NCI-H1417 treated with DMSO at 0.1 percent for 48 hours (cell line): ENCODE results near the gene KLF11.

Source experiments
- DNase-seq: peaks from one replicate; lab custom pipeline; 2025; lab: John Stamatoyannopoulos, UW

The KLF11 gene

DNA sequence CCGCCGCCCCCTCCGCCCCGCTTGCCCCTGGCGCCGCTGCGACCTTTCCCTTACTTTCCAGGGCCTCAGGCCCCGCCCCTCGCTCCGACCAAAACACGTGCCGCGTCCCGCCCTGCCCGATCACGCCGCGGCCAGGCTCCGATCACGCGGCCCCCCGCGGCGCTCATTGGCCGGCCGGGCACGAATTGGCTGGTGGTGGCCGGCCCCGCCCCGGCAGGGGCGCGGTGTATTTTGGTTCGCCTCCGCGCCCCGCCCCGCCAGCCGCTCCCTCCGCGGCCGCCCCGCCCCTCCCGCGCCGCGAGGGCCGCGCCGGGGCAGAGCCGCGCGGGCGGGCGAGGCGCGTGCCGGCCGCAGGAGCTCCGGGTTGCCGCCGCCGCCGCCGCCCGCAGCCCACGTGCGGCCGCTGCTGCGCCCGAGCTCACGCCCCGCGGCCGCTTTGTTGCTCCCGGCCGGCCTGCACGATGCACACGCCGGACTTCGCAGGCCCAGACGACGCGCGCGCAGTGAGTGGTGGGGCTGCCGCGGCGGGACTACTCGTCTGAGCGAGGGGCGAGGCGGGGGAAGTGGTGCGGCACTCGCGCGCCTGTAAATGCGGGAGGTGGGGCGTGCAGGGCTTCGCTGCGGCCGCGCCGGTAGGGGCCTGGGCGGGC is at the start of gene KLF11:
TSS of gene KLF11 (plus strand) at position 295 of the 650 bp plus-strand sequence. CDS start at position 462, 167 bp downstream.
- peak; percentile 76 for DNase-seq

DNA sequence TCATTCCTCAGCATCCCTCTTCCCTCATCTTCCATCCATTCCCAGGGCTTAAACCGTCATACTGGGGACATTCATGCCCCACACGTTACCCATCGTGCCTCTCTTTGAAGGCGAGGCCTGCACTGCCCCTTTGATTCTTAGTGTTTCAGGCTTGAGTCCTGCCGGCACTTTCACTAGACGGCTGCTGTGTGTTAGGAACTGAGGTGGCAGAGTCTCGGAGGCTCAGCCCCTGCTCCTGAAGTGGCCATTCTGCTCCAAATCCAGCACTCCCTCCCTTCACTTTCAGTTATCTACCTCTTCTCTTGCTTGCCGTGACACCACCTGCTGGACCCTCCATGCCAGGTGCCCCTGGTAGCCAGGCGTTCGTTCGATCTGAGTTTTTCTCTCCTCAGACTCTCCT is 48.9 kb upstream of the KLF11 start:
- no peak for DNase-seq

DNA sequence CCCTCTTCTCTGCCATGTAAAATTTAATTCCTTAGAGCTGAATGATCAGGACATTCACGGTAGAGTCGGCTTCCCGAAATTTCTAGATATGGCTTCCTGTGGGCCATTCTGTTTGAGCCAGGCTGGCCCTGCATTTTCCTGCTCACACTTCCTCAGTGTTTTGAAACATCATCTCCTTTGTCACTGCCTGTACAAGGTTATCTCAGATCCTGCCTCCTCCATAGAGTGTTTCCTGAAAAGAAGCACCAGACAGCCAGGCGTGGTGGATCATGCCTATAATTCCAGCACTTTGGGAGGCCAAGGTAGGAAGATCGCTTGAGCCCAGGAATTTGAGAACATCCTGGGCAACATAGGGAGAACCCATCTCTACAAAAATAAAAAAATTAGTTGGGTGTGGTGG is 48.3 kb upstream of the KLF11 start:
- no peak for DNase-seq

DNA sequence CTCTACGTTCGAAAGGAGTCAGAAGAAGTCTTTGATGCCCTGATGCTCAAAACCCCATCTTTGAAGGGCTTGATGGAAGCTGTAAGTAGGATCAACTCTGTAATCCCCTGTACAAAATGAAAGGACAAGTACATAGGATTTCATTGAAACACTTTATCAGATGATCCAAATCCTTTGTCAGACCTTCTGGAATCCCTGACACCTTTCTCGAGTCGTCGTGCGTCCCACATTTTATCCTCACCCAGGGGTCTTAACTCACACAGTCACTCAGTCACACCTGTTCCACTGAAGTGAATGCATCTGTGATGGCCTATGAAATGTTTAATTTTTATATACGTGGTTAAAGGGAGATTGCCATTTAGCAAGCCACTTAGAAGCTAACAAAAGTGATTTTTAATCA is 47.0 kb upstream of the KLF11 start:
- DNase-seq, result no peak

DNA sequence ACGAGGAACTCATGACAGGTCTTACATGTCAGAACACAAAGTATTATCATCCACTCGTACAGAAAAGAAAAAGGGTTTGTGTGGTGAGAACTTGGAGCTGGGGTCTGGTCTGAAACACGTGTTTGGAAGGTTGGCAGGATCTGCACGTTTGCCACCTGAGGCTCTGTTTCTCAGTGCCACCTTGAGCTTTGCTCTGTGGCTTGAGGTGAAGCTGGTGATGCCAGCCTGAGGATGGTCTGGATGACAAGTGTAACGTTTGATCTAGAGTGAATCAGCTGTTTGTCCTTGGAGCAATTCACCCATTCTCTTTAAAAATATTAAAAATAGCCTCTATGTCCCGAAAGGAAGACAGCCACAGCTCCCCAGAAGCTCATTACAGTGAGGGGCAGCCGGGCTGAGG is 45.4 kb upstream of the KLF11 start:
- no peak for DNase-seq

DNA sequence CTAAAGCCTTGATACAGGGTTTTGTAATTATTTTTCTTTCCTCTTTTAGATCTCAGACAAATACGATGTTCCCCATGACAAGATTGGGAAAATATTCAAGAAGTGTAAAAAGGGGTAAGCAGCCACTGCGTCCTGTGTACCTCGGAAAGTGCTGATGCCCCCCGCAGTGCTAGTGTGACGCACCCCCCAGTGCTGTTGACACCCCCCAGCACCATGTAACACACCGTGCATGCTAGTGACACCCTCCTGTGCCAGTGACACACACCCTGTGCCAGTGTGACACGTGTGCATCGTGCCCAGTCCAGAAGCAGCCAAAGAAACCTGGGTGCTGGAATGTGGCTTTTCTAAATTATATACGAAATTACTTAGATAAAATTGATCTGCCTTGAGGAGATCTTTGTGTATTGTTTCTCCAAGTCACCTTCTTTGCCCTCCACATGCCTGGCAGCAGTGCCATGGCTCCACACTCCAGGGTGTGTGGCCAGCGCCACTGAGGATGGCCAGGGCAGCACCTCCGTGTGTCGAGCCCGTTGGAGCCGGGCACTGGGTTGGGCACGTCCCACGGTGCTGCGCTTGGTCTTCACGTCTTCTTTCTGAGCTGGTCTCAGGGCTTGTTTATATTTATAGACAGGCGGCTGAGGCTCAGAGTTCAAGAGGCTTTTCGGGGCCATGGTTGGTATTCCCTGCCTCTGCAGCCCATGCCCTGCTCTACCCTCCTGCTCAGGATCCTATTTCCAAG is 44.3 kb upstream of the KLF11 start:
- no peak for DNase-seq

DNA sequence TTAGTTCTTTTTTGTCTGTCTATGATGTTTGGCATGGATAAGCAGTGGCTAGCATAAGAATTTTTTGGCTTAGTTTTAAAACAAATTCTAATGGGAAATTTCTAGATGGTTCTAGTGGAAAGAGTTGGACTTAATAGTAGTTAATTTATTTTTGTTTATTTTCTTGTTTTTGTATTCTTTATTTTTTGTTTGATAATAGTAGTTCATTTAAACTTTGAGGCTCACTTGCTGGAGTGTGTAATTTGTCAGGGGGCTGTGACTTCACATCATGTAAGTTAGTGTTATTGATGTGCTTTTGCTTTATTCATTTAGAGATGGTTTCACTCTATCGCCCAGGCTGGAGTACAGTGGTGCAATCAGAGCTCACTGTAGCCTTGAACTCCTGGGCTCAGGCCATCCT is 43.7 kb upstream of the KLF11 start:
- no peak for DNase-seq

DNA sequence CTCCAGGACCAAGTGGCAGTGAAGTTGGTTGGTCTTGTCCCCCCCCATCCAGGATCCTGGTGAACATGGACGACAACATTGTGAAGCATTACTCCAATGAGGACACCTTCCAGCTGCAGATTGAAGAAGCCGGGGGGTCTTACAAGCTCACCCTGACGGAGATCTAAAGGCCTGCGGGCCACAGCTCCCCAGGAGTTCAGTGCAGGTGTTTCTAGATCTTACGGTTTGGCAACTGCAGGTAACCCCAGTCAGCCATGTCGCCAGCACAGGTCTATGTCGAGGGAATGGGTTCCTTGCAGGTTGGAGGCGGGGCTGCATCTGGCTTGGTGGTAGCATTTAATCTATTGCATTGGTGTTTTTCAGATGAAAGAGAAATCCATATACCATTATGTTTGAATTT is 42.8 kb upstream of the KLF11 start:
- no peak for DNase-seq

DNA sequence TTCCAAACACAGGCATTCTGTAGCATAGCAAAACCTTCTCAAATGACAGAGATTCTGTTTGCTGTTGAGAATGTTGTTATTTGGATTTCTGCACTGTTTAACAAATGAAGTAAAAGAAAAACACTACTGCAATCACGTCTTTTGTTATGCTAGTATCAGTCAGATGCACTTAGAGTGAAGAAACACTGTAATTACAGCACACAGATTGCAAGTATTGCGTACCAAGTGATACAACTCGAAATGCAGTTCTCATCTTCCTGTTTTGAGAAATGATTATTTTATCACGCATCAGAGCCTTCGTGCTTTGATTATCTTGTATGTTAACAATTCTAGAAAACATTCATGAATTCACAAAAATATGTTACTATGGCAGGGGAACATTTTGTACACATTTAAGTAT is 41.8 kb upstream of the KLF11 start:
- no peak for DNase-seq

DNA sequence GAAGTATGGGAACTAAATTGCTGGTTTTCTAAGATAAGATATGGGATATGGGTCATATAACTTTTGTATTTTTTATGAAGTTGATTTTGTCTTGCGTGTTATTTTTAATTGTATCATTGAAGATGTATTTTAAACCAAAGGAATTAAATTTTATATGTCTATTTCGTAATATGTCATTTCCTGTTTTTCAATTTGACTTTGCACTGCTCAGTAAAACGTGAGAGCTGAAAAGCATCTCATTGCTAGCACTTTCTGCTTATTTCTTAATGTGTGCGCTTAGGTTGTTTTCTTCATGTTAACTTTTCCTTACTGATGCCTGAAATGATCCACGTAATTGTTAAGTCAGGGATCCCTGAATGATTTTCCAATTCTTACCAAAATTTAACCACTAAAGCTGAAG is 41.2 kb upstream of the KLF11 start:
- DNase-seq, result no peak

DNA sequence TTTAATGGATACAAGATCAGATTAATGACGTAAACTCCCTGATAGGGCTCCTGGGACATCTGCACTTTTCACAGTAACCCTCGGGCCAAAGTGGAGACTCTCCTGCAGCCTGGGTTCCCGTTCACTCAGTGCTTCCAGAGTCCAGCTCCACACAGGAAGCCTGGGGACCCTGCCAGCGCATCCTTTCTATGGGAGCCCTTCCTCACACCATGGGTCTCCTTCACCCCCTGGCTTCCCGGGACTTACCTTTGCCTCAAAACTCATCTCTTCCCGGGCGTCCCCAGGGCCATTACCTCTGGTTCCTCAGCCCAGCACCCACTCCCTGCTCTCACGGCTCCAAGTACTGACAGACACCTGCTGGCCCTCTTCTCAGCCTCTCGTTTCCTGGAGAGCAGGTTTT is 40.7 kb upstream of the KLF11 start:
- DNase-seq, result no peak

DNA sequence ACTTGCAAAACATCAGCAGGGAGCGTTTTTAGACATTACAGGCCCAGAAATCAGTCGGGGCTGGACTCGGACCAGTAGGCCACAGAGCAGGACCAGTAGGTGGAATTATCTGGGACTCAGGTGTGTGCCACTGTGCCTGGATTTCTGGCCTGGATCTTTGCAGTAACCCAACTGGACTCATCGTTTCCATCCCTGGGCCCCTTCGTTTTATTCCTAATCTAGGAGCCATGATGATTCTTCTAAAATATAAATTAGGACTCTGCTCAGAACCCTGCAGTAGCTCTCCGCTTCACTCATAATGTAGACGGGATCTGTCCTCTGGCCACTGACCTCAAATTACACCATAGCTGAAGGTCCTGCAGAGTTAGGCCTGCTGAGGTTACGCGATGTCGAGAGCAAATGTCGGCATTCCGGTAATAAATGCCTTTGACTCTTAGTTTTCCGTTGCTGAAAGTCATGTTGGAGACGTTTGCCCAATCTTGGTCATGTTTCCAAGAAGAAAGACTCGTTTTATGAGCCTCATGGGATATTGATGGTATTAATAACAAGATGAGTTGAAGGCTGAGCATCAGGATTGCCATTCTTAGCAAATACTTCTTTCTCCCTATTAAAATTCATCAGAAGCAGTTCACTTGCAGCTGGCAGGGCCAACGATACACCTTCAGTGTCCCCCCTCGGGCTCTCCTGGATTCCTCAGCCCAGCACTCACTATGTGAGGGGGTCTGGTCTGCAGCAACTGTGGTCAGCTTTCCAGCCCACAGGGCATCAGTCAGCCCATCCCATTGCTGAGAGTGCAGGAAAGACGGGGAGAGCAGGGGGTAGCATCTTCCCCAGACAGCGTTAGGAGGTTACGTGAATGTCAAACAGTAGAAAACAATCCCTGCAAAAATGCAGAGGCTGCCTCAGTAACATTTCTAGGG is 39.9 kb upstream of the KLF11 start:
- DNase-seq, result no peak

DNA sequence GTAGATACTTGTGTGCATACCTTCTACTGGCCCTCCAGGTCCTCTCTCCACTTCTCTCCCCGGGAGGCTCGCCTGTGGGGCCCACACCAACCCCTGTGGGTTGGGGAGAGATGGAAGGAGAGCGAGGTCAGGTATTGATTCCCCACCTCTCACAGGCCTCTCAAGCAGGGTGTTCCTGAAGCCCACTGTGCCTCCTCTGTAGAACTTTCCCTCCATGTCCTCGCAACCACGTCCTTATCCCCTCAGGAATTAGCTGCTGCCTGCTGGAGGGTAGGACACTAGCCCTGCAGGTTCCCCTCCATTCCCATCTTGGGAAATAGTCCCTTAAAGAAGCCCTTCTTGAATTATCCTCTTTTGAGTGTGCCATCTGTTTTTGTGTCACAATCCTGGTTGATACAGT is 38.9 kb upstream of the KLF11 start:
- DNase-seq, result no peak

DNA sequence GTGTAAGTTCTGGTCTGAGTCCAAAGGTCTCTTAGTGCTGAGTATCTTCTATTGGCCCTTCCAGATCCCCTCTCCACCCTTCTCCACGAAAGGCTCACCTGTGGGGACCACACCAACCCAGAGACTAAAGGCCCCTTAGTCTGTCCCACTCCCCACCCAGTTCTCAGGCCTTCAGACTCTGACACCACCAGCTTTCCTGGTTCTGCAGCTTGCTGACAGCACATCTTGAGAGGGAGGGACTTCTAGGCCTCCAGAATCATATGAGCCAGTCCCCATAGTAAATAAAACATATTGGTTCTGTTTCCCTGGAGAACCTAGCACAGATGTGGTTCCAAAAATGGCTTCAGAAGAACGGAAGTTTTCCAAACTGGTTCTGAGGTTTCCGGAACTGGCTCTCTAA is 38.5 kb upstream of the KLF11 start:
- no peak for DNase-seq

DNA sequence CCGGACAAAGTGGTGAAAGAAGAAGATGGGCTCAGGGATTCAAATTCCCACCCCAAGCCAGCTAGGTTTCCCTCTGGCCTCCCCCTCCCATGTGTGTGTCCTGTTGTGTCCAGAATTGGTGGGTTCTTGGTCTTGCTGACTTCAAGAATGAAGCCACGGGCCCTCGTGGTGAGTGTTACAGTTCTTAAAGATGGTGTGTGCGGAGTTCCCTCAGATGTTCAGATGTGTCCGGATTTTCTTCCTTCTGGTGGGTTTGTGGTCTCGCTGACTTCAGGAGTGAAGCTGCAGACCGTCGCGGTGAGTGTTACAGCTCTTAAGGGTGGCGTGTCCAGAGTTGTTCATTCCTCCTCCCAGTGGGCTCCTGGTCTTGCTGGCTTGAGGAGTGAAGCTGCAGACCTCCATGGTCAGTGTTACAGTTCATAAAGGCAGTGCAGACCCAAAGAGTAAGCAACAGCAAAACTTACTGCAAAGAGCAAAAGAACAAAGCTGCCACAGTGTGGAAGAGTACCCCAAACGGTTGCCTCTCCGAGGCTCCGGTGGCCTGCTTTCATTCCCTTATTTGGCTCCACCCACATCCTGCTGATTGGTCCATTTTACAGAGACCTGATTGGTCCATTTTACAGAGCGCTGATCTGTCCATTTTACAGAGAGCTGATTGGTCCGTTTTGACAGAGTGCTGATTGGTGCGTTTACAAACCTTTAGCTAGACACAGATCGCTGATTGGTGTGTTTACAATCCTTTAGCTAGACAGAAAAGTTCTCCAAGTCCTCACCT is 37.7 kb upstream of the KLF11 start:
- no peak for DNase-seq

DNA sequence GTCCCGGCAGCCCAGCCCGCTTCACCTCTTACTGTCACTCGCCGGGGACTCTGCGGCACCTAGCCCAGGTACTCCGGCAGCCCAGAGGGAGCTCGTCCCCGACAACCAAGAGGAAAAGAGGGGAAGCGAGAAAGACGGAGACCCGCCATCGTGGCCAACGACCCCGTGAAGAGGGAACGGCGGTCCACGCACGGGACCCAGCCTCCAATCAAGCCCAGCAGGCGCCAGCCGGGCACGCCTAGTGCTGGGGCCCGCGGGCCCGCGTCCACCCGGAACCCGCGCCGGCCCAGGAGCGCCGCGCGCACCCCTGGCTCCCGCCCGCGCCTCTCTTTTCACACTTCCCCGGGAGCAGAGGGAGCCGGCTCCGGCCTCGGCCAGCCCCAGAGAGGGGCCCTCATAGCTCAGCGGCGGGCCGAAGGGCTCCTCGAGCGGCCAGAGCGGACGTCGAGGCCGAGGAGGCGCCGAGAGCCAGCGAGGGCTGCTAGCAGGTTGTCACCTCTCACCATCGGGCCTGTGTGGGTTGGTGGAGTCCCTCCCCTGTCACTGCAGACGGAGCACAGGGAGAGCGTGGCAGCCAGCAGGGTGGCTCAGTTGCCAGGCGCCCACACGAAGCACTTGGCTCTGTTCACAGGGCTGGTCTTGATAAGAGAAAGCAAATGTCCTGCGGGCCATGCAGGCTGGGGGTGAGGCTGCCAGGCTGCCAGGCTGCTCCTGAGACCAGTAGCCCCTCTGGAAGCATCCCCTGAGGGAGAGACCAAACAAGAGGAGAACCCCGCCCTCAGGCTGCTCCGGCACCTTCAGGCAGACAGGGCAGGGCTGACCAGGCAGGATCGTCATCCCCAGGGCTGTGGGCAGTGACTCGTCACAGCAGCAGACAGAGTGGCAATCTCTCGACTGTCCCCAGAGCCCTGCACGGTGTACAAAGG is 36.9 kb upstream of the KLF11 start:
- DNase-seq, result peak; percentile 49

DNA sequence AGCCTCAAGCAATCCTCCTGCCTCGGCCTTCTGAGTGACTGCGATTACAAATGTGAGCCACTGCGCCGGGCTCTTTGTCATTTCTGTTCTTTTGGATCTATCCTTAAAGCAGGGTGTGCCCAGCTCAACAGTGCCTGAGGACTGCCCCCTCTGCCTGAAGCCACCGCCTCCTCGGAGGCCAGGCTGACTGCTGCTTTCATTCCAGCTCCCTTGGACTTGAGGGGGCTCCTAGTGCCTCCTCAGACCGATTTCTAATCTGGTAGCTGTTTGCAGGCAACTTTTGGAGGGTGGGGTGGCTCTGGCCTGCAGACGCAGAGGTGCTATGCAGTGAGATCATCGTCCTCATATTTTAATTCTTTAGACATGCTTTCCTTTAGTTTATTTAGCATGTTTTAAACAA is 35.9 kb upstream of the KLF11 start:
- no peak for DNase-seq

DNA sequence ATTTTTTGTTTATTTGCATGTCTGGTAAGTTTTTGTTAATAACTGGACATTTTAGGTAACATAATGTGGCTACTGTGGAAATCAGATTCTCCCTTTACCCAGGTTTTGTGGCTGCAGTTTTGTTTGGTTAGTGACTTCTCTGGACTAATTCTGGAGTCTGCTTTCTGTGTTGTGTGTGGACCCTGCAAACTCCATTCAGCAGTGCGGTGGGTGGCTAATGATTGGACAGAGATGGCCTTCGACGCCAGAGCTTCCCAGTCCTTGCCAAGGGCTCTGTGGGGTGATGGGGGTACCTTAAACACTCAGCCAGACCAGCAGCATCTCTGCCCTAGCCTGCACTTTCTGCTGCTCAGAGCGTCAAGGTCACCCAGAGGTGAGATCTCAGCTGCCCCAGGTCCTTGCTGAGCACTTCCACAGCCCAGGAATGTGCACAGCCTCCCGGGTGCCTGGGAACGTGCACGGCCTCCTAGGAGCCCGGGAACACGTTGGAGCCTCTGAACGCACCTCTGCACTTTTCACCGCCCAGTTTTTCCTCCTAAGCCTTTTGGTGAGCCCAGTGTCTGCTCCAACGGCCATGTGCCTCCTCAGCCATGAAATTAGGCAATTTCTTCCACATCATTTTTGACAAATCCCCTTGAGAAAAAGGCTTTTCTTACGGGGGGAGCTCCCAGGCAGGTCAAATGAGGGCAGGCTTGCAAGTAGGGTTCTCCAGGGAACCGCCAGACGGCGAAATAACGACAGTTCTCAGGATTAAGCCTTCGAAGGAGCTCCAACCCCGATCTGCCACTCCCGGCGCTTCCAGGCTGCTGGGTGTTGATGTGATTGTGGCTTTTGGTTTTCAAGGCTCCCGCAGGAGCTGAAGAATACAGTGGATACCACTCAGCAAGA is 35.2 kb upstream of the KLF11 start:
- DNase-seq, result no peak

DNA sequence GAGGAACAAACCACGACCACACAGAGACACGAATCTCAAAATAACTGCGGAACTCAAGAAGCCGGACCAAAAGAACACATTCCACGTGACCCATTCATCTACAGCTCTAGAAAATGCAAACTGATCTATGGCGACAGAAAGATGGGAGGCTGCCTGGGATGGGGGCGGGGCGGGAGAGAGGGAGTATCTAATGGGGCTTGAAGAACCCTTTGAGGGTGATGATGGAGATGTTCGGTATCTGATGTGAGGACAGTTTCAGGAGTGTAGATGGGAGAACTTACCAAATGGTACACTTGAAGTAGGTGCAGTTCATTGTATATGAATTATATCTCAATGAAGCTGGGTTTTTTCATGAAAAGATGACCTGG is 34.6 kb upstream of the KLF11 start:
- no peak for DNase-seq

DNA sequence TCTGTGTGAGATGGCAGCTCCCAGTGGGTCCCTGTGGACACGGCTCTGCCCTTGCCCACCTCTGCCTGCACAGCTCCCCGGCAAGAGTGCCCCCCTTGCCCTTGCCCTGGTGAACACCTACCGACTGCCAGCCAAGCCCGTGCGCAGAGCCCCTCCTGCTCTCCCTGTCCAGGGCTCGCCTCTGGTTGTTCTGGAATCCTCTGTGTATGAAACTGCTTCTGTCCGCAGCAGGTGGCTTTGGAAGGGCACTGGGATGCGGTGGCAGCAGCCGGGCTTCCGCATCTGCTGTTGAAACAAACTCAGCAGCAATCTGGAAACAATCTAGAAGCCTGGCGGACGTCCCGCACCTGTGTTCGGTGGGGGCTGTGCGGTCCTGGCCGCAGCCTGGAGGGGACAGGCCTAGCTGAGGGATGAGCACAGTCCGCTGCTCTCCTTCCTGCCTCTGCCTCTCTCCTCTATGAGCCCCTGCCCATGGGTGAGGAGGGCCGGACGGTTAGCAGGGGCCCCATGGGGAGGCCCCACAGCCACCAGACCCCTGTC is 34.0 kb upstream of the KLF11 start:
- DNase-seq, result no peak
